ENCODE measurements around the gene AKAP6. TPM values are rescaled to one million over a fixed set of nuclear protein-coding genes. Genes with fewer than 3 reads are reported as not detected.

Gene AKAP6
- total RNA-seq, 1 donor from 2014 or later, result 1.3 TPM

DNA sequence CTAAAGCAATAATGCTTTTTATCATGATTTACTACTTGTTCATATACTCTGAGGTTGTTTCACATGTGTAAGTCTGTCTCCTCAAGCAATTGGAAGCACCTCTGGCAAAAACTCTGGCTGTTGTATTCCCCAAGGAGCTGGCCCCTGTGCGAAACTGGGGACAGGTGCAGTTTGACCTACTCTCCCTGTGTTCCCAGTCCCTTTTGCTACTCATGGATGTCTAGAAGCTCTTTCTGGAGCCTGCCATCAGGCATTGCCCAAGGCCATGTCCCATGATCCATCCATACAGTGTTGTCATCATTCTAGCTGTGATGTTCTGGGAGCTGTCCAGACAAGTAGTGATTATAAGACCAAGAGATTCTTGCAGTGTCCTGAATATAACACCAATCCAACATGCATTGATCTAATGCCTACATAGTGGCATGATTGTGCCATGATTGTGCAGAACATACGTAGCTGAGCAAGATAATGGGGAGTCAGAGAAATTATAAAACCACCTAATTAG, 14.9 kb downstream of the AKAP6 start:
- TF ChIP-seq, protein P1, sequence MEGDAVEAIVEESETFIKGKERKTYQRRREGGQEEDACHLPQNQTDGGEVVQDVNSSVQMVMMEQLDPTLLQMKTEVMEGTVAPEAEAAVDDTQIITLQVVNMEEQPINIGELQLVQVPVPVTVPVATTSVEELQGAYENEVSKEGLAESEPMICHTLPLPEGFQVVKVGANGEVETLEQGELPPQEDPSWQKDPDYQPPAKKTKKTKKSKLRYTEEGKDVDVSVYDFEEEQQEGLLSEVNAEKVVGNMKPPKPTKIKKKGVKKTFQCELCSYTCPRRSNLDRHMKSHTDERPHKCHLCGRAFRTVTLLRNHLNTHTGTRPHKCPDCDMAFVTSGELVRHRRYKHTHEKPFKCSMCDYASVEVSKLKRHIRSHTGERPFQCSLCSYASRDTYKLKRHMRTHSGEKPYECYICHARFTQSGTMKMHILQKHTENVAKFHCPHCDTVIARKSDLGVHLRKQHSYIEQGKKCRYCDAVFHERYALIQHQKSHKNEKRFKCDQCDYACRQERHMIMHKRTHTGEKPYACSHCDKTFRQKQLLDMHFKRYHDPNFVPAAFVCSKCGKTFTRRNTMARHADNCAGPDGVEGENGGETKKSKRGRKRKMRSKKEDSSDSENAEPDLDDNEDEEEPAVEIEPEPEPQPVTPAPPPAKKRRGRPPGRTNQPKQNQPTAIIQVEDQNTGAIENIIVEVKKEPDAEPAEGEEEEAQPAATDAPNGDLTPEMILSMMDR (IDR thresholded peaks at IDR 0.05; ENCODE audit: insufficient read depth, low read length, poor library complexity, severe bottlenecking), result no peak
- Histone ChIP-seq H3K4me3 (ENCODE audit: low read depth, low read length) (no peak overlapping the region), H3K27me3 (ENCODE audit: control insufficient read depth, insufficient read depth, low read length) (no peaks in the 10 kb centered on the region), H3K36me3 (ENCODE audit: control insufficient read depth, insufficient read depth, low read length) (no peaks in the 10 kb centered on the region)
- DNase-seq (ENCODE audit: low read depth), result no peak

DNA sequence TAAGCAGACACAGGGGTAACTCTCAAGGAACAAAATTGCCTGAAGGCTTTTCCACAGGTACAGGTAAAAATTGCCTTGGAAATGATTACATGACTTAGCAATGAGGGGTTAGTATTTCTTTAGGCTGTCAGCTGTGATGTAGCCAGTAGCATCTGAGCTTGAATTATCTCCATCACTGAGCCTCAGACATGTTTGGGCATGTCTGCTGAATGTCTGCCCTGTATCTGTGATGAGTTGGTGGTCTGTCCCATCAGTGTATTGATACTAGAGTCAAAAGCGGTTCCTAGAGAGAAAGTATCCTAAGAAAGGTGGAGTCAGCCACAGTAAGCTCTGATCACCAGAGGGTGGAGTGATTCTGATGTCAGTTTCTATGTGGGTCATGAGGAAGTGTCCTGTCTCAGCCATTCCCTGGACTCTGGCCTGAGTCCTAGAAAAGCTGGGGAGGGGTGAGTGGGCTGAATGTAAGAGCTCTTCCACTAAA, 16.3 kb downstream of the AKAP6 start:
- H3K27me3 ChIP-seq (ENCODE audit: control insufficient read depth, insufficient read depth, low read length), result no peaks in the 10 kb centered on the region
- H3K4me3 ChIP-seq (ENCODE audit: low read depth, low read length), result no peak overlapping the region
- no peak for DNase-seq (ENCODE audit: low read depth)
- TF ChIP-seq, protein P1 (IDR thresholded peaks at IDR 0.05; ENCODE audit: insufficient read depth, low read length, poor library complexity, severe bottlenecking), result no peak
- H3K36me3 ChIP-seq (ENCODE audit: control insufficient read depth, insufficient read depth, low read length), result no peaks in the 10 kb centered on the region

DNA sequence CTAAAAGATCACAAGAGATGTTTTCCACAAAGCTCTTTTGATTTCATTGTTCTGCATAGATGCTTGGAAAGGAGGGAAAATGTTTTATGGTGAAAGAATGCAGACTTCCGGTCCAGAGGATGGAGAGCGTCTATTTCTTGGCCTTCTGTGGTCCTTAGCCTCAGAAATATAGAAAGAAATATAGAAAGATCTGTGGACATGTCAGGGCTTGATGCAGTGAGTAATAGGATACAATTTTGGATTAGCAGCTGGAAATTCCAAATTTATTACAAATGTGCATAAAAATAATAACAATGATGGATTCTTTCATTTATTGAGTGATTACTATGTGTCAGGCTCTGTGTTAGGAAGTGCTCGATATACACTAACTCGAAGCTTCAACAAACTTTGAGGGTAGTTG, 20.2 kb downstream of the AKAP6 start:
- DNase-seq (ENCODE audit: low read depth), result no peak
- TF ChIP-seq, protein P1 (IDR thresholded peaks at IDR 0.05; ENCODE audit: insufficient read depth, low read length, poor library complexity, severe bottlenecking), result no peak
- Histone ChIP-seq H3K27me3 (ENCODE audit: control insufficient read depth, insufficient read depth, low read length) (no peaks in the 10 kb centered on the region), H3K36me3 (ENCODE audit: control insufficient read depth, insufficient read depth, low read length) (no peaks in the 10 kb centered on the region), H3K4me3 (ENCODE audit: low read depth, low read length) (no peak overlapping the region)

DNA sequence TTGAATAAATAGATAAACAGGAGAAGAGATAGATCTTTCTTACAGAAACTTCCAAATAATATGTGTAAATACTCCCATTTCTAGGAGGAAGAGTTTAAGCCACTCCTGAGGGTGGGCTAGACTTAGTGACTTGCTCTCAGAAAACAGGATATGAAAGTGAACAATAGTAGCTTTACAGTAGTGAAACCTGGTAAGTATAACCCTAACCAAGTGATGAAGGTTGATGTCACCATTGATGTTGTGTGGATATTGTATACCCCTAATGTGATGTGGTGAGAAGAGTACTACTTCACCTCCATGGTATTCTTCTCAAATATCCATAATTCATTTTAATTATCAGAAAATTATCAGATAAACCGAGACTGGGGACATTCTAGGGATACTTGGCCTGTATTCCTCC, 20.9 kb downstream of the AKAP6 start:
- Histone ChIP-seq H3K4me3 (ENCODE audit: low read depth, low read length) (no peak overlapping the region), H3K27me3 (ENCODE audit: control insufficient read depth, insufficient read depth, low read length) (no peaks in the 10 kb centered on the region), H3K36me3 (ENCODE audit: control insufficient read depth, insufficient read depth, low read length) (no peaks in the 10 kb centered on the region)
- DNase-seq (ENCODE audit: low read depth), result no peak
- TF ChIP-seq, protein P1 (IDR thresholded peaks at IDR 0.05; ENCODE audit: insufficient read depth, low read length, poor library complexity, severe bottlenecking), result no peak

DNA sequence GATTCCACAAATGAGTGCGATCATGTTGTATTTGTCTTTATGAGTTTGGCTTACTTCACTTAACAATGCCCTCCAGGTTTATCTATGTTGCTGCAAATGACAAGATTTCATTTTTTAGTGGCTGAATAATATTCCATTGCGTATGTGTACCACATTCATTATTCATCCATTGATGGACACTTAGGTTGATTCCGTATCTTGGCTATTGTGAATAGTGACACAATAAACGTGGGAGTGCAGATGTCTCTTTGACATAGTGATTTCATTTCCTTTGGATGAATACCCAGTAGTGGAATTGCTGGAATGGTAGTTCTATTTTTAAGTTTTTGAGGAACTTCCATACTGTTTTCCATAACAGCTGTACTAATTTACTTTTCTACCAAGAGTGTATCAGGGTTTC, 23.5 kb downstream of the AKAP6 start:
- Histone ChIP-seq H3K4me3 (ENCODE audit: low read depth, low read length) (no peak overlapping the region), H3K27me3 (ENCODE audit: control insufficient read depth, insufficient read depth, low read length) (no peaks in the 10 kb centered on the region), H3K36me3 (ENCODE audit: control insufficient read depth, insufficient read depth, low read length) (no peaks in the 10 kb centered on the region)
- no peak for DNase-seq (ENCODE audit: low read depth)
- TF ChIP-seq, protein P1 (IDR thresholded peaks at IDR 0.05; ENCODE audit: insufficient read depth, low read length, poor library complexity, severe bottlenecking), result no peak

DNA sequence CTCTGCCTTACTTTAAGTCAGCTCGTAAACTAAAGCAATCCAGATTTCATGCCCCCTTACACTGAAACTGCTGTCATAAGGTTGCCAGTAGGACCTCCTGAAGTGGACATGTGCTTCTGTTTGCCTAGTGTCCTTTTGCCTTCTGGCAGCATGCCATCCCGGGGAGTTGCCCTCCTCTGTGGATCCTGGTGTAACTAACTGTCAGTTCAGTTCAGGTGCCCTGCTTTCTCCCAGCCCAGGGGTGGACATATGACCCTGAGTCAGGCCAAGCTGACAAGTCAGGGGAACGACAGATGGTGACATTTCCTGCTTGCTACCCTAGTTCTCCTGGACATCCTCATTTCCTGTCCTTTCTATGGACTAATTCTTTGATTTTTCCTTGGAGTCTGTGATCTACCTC, 25.6 kb downstream of the AKAP6 start:
- Histone ChIP-seq H3K4me3 (ENCODE audit: low read depth, low read length) (no peak overlapping the region), H3K27me3 (ENCODE audit: control insufficient read depth, insufficient read depth, low read length) (no peaks in the 10 kb centered on the region), H3K36me3 (ENCODE audit: control insufficient read depth, insufficient read depth, low read length) (no peaks in the 10 kb centered on the region)
- TF ChIP-seq, protein P1 (IDR thresholded peaks at IDR 0.05; ENCODE audit: insufficient read depth, low read length, poor library complexity, severe bottlenecking), result no peak
- no peak for DNase-seq (ENCODE audit: low read depth)

All from kidney epithelial cell (primary cell).